HEK293T (cell line): ENCODE measurements around the gene GAL3ST1.

Source experiments
- BHLHE40 ChIP-seq: fragments of 450-650 bp; IDR thresholded peaks from 2 replicates; pipeline ENCODE4 v1.6.1; 2016; ENCODE audit warnings: mild to moderate bottlenecking, moderate library complexity, borderline replicate concordance
- CTBP1 ChIP-seq: fragments of 450-650 bp; IDR thresholded peaks from 2 replicates; pipeline ENCODE4 v1.6.1; 2016; ENCODE audit warnings: borderline replicate concordance
- FOXK2 ChIP-seq: fragments of 450-650 bp; IDR thresholded peaks from 2 replicates; pipeline ENCODE4 v1.6.1; 2016; ENCODE audit warnings: mild to moderate bottlenecking
- FOXM1 ChIP-seq: fragments of 450-650 bp; IDR thresholded peaks from 2 replicates; pipeline ENCODE4 v1.6.1; 2017; ENCODE audit warnings: mild to moderate bottlenecking, borderline replicate concordance
- LEF1 ChIP-seq: fragments of 450-650 bp; IDR thresholded peaks from 2 replicates; pipeline ENCODE4 v1.6.1; 2017; ENCODE audit warnings: mild to moderate bottlenecking, borderline replicate concordance
- NFRKB ChIP-seq: fragments of 450-650 bp; IDR thresholded peaks from 2 replicates; pipeline ENCODE4 v1.6.1; 2016; ENCODE audit warnings: mild to moderate bottlenecking, moderate library complexity
- PKNOX1 ChIP-seq: fragments of 450-650 bp; IDR thresholded peaks from 2 replicates; pipeline ENCODE4 v1.6.1; 2016
- SP1 ChIP-seq: fragments of 450-650 bp; IDR thresholded peaks from 2 replicates; pipeline ENCODE4 v1.6.1; 2017
- TARDBP ChIP-seq: fragments of 450-650 bp; IDR thresholded peaks from 2 replicates; pipeline ENCODE4 v1.6.1; 2016

GRCh38 chr22:30511911-30512310 is 62.6 kb downstream of the GAL3ST1 start:
- no peak for TF ChIP-seq SP1
- no peak for TF ChIP-seq FOXM1
- TF ChIP-seq LEF1: no peak
- TF ChIP-seq FOXK2: no peak
- no peak for TF ChIP-seq CTBP1
- TF ChIP-seq NFRKB: no peak
- no peak for TF ChIP-seq BHLHE40
- TF ChIP-seq TARDBP: no peak
- no peak for TF ChIP-seq PKNOX1
